NCI-H146 (cell line): ENCODE measurements around the gene ADAMTS3.

ENCODE experiments used
- DNase-seq: peaks from one replicate; lab custom pipeline; 2025; lab: John Stamatoyannopoulos, UW

ADAMTS3 gene

GRCh38 chr4:72340803-72341431, 228.1 kb downstream of the ADAMTS3 start:
- no peak for DNase-seq

GRCh38 chr4:72338060-72338459, 231.0 kb downstream of the ADAMTS3 start:
- DNase-seq = no peak

DNA sequence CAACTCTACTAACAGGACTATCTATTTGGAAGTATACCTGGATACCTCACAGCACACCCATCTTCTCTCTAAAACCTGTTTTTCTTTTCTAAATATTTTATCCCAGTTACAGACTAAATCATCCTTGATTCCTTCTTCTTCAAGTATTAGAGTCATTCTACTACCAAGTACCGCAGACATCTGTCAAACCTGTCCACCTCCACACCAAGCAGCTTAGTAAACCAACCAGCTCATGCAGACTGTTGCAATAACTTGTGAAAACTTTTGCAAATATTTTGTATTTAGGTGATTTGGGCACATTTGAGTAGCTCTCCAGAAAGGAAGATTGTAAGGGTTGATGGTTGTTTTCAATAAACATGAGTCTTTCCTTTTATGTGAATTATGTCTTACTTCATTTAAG, 238.6 kb downstream of the ADAMTS3 start:
- DNase-seq = no peak

- DNase-seq = peak; percentile 41
These were observed 242.1 kb downstream of the ADAMTS3 start for GRCh38 chr4:72326692-72327632.

DNA sequence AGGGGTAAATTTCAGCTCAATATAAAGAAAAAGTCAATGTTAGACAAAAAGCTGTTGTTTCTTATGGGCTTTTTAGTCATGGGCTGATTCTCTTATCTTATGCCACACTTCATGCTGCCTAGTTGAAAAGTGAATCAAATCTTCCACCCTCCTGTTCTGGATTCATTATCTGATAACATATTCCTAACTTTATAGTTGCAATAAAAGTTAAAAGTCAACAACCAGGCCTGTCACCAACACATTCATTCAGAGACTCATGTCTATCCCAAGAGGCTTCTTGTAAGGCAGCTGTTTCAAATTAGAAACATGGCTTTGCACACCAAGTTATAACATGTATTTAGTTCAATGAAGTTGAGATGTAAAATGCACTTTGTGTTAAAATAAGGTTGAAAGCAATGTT, 243.8 kb downstream of the ADAMTS3 start:
- no peak for DNase-seq

- peak; percentile 53 for DNase-seq
These were observed 245.8 kb downstream of the ADAMTS3 start for GRCh38 chr4:72323227-72323626.

DNA sequence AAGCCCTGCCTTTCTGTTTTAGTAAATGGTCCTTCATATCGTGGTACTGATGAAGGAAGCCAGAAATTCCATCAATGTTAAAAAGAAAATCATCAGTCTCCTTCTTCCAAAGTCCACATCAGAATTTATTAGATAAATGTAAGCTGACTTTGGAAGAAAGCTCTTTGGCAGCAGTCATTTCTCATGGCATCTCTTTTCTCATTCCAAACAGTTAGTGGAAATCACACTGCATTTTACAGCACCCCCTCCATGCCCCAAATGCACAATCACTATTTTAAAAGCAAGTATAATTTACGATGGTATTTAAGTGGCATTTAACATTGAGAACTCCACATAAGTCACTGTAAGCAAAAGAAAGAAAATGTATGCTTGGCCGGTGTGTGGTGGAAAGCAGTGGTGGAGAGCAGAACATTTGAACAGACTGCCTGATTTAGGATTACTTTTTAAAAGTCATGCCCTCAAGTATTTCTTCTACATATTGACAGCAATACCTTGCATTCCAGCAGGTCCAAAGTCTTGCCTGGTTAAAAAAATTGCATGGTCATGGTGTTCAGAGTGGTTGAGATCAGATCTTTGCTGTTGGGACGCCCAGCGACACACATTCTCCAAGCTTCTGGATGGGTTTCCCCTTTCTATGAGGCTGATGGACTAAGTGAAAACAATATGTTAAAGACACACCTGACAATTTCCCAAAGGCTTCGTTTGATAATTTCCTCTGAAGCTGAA, 248.6 kb downstream of the ADAMTS3 start:
- DNase-seq = no peak

GRCh38 chr4:72319601-72320021, 249.4 kb downstream of the ADAMTS3 start:
- no peak for DNase-seq

GRCh38 chr4:72318421-72319170, 250.4 kb downstream of the ADAMTS3 start:
- DNase-seq = no peak

DNA sequence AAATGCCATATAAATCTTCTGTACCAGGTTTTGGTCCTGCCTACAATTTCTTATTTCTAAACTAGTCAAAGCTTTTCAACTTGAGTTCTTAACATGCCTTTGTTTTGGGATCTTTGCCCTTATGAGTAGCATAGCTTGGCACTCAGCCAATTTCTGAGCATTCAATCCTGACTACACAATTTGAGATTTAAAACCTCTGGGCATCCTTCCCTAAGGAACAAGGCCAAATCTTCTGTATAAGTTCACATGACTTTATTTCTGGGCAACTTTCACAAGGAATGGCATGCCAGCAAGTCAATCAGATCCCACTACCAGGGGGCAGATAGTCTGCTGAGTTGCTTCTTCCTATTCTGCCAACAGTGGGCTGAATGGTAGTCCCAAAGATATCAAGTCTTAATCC, 254.2 kb downstream of the ADAMTS3 start:
- DNase-seq = no peak

GRCh38 chr4:72313121-72313520, 255.9 kb downstream of the ADAMTS3 start:
- no peak for DNase-seq

- DNase-seq = no peak
These were observed 256.9 kb downstream of the ADAMTS3 start for GRCh38 chr4:72312032-72312650.

DNA sequence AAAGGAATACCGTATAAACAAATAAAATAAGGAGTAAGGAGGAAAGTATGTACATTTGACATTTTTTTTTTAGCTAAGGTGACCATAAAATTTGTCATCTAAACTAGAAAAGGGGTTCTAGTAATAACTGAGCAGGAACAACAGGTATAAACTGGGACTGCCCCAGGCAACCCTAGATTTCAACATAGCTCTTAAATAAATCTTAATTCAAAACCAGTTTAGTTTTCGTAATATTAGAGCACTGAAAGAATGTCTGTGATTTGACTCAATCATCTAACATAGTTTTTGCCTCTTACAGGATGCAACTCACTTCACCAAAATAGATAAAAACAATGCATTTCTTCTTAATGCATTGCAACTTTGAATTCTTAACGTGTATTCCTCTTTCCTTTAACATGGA, 257.7 kb downstream of the ADAMTS3 start:
- no peak for DNase-seq

- DNase-seq = no peak
These were observed 263.4 kb downstream of the ADAMTS3 start for GRCh38 chr4:72305620-72306019.

DNA sequence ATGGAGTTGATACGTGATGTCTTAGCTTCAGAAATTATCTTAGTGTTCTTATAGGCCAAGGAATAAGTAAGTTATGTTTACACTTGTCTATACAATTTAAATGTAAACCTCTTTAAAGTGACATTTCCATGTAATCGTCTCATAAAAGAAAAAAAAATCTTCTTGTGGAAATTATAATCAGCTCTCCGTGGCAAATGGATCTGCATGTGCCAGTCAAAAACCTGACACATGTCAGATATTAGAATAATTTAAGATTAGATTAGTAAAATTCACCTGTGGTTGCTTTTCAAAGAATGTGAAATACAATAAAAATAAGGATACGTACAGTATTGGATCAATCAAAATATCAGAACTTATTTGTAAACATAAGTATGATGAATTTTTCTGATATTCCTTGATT, 263.9 kb downstream of the ADAMTS3 start:
- no peak for DNase-seq

- DNase-seq = peak; percentile 9
These were observed 265.9 kb downstream of the ADAMTS3 start for GRCh38 chr4:72302981-72303704.

GRCh38 chr4:72301759-72302158, 267.3 kb downstream of the ADAMTS3 start:
- DNase-seq = no peak

GRCh38 chr4:72300126-72300525, 268.9 kb downstream of the ADAMTS3 start:
- DNase-seq = no peak

DNA sequence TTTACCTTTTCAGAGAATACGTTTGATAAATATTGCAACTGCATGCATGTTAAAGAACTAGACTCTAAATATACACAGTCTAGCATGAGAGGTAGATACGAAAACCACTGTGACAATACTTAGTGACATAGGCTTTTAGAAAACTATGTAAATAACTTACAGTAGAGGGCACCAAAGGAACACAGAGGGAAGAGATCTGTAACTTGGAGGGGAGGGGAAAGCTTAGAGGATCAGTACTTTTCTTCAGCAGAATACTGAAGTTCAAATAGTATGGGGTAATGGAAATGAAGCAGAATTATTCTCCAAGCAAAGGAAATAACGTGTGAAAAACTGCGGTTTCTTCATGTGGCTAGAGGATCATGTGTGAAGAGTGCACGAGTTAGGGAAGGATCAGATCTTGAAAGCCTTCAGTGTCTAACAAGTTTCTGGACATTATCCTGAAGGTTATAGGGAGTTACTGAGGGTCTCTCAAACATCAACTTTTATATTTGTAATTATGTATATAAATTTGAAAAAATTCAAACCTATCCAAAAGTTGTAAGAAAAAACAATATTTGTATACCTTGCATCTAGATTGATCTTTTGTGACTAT, 273.0 kb downstream of the ADAMTS3 start:
- DNase-seq = peak; percentile 31

- no peak for DNase-seq
These were observed 278.3 kb downstream of the ADAMTS3 start for GRCh38 chr4:72290737-72291136.
